ENCODE measurements around the gene CEMIP2. TPM values are rescaled to one million over a fixed set of nuclear protein-coding genes. Genes with fewer than 3 reads are reported as not detected.

The CEMIP2 gene
- total RNA-seq, 6 donors from 2014 or later: 113 to 277 (median 161) TPM

DNA sequence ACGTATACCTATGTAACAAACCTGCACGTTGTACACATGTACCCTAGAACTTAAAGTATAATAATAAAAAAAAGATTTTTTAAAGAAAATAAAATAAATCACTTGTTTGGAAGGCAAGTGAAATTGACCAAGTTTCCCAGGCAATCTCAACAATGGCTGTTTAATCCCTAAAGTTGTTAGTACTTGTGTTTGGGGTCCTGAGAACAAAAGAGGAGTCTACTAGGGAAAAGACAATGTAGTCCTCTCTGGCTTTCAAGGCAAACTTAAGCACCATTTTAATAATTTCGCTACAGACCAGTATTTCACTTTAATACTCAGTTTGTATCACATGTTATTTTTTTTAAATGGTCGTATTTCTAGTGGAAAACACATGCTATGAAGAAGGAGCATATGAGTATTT is 14.2 kb downstream of the CEMIP2 start:
- Histone ChIP-seq H3K36me3 (peaks cover 0 to 17% (median 4%) of the 10 kb centered on the region in 4 donors), H3K27ac (no peak overlapping the region), H3K4me3 (no peak overlapping the region), H3K27me3 (no peaks in the 10 kb centered on the region), H3K9me3 (no peaks in the 10 kb centered on the region), H3K4me1 (peaks cover 27 to 43% (median 33%) of the 10 kb centered on the region in 4 donors)
- TF ChIP-seq, protein P1, sequence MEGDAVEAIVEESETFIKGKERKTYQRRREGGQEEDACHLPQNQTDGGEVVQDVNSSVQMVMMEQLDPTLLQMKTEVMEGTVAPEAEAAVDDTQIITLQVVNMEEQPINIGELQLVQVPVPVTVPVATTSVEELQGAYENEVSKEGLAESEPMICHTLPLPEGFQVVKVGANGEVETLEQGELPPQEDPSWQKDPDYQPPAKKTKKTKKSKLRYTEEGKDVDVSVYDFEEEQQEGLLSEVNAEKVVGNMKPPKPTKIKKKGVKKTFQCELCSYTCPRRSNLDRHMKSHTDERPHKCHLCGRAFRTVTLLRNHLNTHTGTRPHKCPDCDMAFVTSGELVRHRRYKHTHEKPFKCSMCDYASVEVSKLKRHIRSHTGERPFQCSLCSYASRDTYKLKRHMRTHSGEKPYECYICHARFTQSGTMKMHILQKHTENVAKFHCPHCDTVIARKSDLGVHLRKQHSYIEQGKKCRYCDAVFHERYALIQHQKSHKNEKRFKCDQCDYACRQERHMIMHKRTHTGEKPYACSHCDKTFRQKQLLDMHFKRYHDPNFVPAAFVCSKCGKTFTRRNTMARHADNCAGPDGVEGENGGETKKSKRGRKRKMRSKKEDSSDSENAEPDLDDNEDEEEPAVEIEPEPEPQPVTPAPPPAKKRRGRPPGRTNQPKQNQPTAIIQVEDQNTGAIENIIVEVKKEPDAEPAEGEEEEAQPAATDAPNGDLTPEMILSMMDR (IDR thresholded peaks at IDR 0.05): no peak
- no peak for TF ChIP-seq POLR2AphosphoS5 (IDR thresholded peaks at IDR 0.05)
- no peak for TF ChIP-seq POLR2A (IDR thresholded peaks at IDR 0.05)
- TF ChIP-seq EP300 (IDR thresholded peaks at IDR 0.05): no peak
- DNase-seq (no peak), ATAC-seq (ENCODE audit: low FRiP score in 2 of 2) (no peak)
- 82 to 84% methylated on average over 4 of the region's 4 CpGs for WGBS, 2 donors

DNA sequence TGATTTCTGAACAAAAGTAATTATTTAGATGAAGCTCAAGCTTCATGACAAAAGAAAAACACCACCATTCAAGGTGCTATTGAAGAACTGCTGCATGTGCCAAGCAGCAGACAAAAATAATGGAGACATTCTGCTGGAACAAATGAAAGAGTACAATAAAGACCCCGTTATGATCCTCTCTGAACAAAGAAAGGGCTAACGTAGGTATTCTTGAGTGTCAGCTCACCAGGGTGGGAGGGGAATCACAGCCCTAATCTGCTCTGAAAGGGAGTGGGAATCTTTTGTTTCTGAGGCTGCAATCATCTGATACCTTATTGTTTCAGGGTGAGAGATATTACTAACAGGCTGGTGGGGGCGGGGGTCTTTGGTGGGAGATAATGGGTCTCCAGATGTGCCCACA is 15.4 kb downstream of the CEMIP2 start:
- Histone ChIP-seq H3K4me1 (peaks cover 27 to 40% (median 32%) of the 10 kb centered on the region in 4 donors), H3K27me3 (no peaks in the 10 kb centered on the region), H3K27ac (no peak overlapping the region), H3K9me3 (no peaks in the 10 kb centered on the region), H3K36me3 (peaks cover 0 to 28% (median 5%) of the 10 kb centered on the region in 4 donors), H3K4me3 (no peak overlapping the region)
- no peak for DNase-seq
- TF ChIP-seq POLR2AphosphoS5 (IDR thresholded peaks at IDR 0.05) (no peak), POLR2A (IDR thresholded peaks at IDR 0.05) (no peak)
- TF ChIP-seq, protein P1 (IDR thresholded peaks at IDR 0.05): no peak
- WGBS, 2 donors: 65 to 80% methylated on average over 3 of the region's 3 CpGs
- ATAC-seq (ENCODE audit: low FRiP score in 2 of 2): no peak

DNA sequence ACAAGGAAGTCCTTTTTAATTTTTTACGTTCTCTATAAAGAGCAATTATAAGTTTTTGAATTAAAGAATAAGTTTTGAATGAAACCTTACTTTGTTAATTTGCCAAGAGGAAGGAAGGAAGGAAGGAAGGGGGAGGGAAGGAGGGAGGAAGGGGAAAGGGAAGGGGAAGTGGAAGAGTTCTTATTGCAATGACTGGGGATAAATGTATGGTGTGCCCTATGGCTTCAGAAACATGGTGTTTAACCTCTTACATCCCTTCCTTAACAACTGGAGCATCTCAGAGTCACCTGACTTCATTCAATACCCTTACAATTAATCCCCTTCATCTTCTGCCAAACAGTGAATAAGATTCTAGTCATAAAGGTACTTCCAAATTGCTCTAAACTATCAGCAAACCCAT is 16.0 kb downstream of the CEMIP2 start:
- peaks cover 26 to 36% (median 33%) of the 10 kb centered on the region in 4 donors for H3K4me1 ChIP-seq
- no peaks in the 10 kb centered on the region for H3K9me3 ChIP-seq
- ATAC-seq (ENCODE audit: low FRiP score in 2 of 2): no peak
- no peak overlapping the region for H3K4me3 ChIP-seq
- WGBS, 2 donors: 22 to 47% methylated on average over 1 of the region's 1 CpG
- peaks cover 0 to 34% (median 6%) of the 10 kb centered on the region in 4 donors for H3K36me3 ChIP-seq
- TF ChIP-seq POLR2A (IDR thresholded peaks at IDR 0.05): no peak
- TF ChIP-seq POLR2AphosphoS5 (IDR thresholded peaks at IDR 0.05): no peak
- TF ChIP-seq, protein P1 (IDR thresholded peaks at IDR 0.05): no peak
- peak overlapping the region in 1 of 4 donors; percentile 34 for H3K27ac ChIP-seq
- no peaks in the 10 kb centered on the region for H3K27me3 ChIP-seq
- DNase-seq: no peak

DNA sequence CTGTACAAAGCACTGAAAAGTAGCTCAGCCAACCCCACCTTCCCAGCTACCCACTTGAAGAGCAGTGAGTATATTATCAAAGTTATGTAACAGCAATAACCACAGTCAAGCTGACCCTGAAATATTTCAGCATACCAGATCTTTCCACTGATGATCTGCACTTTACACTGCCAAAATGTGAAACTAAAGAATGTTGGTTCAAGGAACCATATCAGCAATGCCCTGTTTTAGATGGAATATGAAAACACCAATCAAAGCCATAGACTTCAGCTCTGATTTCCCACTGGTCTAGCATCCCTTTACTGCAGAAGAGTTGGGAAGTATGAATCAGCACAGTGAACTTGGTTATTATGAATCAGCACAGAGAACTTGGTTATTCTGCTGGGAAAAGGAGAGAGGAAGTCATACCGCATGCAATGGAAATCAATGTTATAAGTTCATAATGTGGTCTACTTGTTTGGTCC is 20.0 kb downstream of the CEMIP2 start:
- Histone ChIP-seq H3K27me3 (no peaks in the 10 kb centered on the region), H3K4me3 (no peak overlapping the region), H3K9me3 (no peaks in the 10 kb centered on the region), H3K36me3 (peaks cover 0 to 75% (median 21%) of the 10 kb centered on the region in 4 donors), H3K4me1 (peaks cover 34 to 47% (median 40%) of the 10 kb centered on the region in 4 donors), H3K27ac (peak overlapping the region in 3 of 4 donors; percentile 10 to 75 (median 35))
- 68 to 72% methylated on average over 1 of the region's 1 CpG for WGBS, 2 donors
- ATAC-seq (ENCODE audit: low FRiP score in 2 of 2) (peak in 1 of 2 donors; percentile 56), DNase-seq (no peak)
- no peak for TF ChIP-seq POLR2AphosphoS5 (IDR thresholded peaks at IDR 0.05)
- TF ChIP-seq POLR2A (IDR thresholded peaks at IDR 0.05): no peak
- TF ChIP-seq, protein P1 (IDR thresholded peaks at IDR 0.05): no peak
- TF ChIP-seq EP300 (IDR thresholded peaks at IDR 0.05): no peak

DNA sequence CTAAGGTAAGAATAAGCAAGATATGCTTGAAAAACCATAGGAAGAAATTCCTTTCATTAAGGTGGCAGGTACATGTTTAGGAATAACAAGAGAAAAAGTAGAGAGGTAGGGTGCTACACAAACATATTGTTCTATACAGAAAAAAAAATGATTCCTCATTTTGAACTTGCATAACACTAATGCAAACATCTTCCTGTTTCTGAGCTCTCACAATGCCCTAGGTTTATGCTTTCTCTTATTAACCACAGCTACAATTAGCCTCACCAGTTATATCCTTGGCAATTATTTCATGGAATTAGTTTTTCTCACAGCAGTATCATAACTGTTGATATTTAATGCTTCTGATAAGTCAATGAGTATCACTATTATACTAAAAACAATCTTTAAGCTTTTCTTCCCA is 20.7 kb downstream of the CEMIP2 start:
- Histone ChIP-seq H3K27me3 (no peaks in the 10 kb centered on the region), H3K4me3 (no peak overlapping the region), H3K36me3 (peaks cover 0 to 80% (median 21%) of the 10 kb centered on the region in 4 donors), H3K27ac (peak overlapping the region in 3 of 4 donors; percentile 5 to 75 (median 35)), H3K9me3 (no peaks in the 10 kb centered on the region), H3K4me1 (peaks cover 41 to 55% (median 48%) of the 10 kb centered on the region in 4 donors)
- TF ChIP-seq, protein P1 (IDR thresholded peaks at IDR 0.05): no peak
- TF ChIP-seq EP300 (IDR thresholded peaks at IDR 0.05) (no peak), POLR2AphosphoS5 (IDR thresholded peaks at IDR 0.05) (no peak), POLR2A (IDR thresholded peaks at IDR 0.05) (no peak)
- ATAC-seq (ENCODE audit: low FRiP score in 2 of 2): peak in 1 of 2 donors; percentile 52
- no peak for DNase-seq
